GM12874 (cell line): ENCODE data around the gene TRIM9.

Experiments used
- TF ChIP-seq, protein P1 (sequence below): IDR thresholded peaks from 2 replicates; pipeline ENCODE4 v1.5.1; 2011; ENCODE audit warnings: low read depth, mild to moderate bottlenecking, control low read depth, low read length, moderate library complexity; ENCODE audit not compliant: insufficient read depth

Gene TRIM9

GRCh38 chr14:50972734-50973133, 122.2 kb downstream of the TRIM9 start:
- TF ChIP-seq, protein P1, sequence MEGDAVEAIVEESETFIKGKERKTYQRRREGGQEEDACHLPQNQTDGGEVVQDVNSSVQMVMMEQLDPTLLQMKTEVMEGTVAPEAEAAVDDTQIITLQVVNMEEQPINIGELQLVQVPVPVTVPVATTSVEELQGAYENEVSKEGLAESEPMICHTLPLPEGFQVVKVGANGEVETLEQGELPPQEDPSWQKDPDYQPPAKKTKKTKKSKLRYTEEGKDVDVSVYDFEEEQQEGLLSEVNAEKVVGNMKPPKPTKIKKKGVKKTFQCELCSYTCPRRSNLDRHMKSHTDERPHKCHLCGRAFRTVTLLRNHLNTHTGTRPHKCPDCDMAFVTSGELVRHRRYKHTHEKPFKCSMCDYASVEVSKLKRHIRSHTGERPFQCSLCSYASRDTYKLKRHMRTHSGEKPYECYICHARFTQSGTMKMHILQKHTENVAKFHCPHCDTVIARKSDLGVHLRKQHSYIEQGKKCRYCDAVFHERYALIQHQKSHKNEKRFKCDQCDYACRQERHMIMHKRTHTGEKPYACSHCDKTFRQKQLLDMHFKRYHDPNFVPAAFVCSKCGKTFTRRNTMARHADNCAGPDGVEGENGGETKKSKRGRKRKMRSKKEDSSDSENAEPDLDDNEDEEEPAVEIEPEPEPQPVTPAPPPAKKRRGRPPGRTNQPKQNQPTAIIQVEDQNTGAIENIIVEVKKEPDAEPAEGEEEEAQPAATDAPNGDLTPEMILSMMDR = no peak

DNA sequence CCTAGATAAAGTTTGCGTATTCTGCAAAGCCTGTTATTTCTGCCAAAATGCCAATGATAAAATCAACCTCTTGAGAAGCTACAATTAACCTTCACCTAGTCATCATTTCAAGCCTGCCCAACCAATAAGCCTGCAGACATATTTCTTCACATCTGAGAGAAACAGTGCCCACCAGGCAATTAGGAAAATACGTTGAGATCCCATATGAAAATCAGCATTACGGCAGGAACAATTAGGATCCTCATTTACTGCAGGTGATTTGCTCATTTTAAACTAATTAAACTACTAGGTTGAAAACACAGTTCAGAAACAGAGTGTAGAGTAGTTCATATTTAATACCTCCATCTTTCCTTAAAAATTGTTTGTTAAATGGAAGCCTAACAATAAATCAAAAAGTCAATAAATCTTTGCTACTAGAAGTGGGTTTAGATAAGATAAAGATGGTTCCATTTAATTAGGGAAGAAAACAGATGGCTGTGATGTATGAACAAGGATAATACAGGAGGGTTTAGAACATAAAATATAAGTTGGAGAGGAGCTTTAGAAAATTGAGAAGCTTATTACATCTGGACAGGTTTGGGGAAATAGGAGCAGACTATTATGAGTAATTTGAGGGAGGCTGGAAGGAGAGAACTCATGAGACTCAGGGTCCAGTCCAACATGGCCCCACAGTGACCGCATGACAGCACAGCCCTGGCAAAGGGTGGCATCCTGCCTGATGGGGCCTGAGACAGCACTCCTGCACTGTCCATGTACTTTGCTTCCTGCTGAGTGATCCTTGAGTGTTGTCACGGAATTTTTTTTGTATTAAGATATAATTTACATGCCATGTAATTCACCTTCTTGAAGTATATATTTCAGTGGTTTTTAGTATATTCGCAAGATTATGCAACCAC, 123.8 kb downstream of the TRIM9 start:
- TF ChIP-seq, protein P1 = no peak

DNA sequence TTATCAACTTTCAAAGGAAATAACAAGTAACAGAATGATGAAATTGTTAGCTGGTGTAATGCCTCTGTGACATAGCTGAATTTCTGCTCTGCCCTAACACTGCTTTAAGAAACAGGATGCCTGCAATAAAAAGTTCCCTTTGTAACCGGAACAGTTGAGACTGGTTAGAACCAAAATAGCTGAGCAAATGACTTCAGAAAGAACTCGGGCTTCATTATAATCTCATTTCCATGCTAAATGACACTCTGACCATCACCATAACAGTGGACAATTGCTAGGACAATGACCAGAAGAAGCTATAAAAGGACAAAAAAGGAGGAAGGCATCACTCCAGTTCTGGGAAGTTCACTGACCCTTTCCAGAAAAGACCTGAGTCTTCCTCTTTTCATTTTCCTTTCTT, 127.1 kb downstream of the TRIM9 start:
- TF ChIP-seq, protein P1 = no peak

DNA sequence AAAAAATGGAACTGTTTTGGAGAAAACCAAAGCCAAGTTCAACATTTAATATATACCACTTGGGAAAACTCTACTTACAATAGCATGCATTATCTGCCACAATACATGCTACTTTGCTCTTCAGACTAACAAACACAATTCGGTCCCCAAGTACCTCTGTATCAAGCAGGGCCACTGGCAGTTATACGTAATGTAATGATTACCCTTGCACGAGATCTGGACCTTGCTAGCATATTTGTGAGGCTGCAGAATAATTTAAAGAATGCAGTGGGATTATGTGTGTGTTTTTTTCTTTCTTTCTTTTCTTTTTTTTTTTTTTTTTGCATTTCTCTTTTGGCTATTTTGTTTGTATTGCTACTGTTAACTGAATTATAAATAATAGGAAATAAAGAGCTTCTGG, 127.8 kb downstream of the TRIM9 start:
- TF ChIP-seq, protein P1 = no peak

GRCh38 chr14:50964683-50965390, 130.1 kb downstream of the TRIM9 start:
- TF ChIP-seq, protein P1 = no peak

GRCh38 chr14:50963919-50964318, 131.0 kb downstream of the TRIM9 start:
- TF ChIP-seq, protein P1 = no peak

GRCh38 chr14:50961605-50962221, 133.2 kb downstream of the TRIM9 start:
- TF ChIP-seq, protein P1 = no peak
